GM19351 (cell line): ENCODE data around the gene SF3B3.

Experiments used
- ATAC-seq: cut with Tn5 transposase; IDR thresholded peaks from one replicate; pipeline ENCODE4 v1.9.1; 2021; ENCODE audit warnings: mild to moderate bottlenecking, moderate library complexity; ENCODE audit not compliant: unreplicated experiment

SF3B3 gene

GRCh38 chr16:70561623-70562022, 38.0 kb downstream of the SF3B3 start:
- ATAC-seq, result no peak

GRCh38 chr16:70563636-70564035, 40.0 kb downstream of the SF3B3 start:
- no peak for ATAC-seq

DNA sequence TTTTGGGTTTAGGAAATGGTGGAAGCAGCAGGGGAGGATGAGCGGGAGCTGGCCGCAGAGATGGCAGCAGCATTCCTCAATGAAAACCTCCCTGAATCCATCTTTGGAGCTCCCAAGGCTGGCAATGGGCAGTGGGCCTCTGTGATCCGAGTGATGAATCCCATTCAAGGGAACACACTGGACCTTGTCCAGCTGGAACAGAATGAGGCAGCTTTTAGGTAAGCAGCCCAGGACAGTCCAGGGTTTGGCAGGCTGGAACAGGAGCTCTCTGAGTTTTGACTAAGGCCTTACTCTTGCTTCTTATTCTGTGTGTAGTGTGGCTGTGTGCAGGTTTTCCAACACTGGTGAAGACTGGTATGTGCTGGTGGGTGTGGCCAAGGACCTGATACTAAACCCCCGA, 41.4 kb downstream of the SF3B3 start:
- ATAC-seq, result no peak

GRCh38 chr16:70568601-70569237, 45.1 kb downstream of the SF3B3 start:
- no peak for ATAC-seq

- ATAC-seq, result no peak
These were observed 46.1 kb downstream of the SF3B3 start for GRCh38 chr16:70569752-70570151.

DNA sequence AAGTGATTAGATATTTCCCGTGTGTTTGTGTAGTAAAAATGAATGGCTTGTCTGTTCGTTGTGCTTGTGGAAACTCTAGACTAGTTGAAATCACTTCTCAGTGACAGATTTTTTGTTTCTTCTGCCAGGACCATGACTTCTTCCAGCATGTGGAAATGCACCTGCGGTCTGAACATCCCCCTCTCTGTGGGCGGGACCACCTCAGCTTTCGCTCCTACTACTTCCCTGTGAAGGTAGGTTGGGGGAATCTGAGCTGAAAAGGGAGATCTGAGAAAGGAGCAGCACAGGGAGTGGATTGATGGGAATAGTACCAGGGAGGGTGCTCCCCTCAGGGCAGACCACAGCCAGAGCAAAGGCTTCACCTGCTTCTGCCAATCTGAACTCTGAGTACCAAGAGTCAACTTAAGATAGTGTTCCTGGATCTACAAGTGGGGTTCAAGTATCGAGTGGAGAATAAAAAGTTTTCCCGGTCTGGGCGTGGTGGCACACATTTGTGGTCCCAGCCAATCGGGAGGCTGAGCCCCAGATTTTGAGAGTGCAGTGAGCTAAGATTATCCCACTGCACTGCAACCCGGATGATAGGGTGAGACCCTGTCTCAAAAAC, 47.5 kb downstream of the SF3B3 start:
- no peak for ATAC-seq

DNA sequence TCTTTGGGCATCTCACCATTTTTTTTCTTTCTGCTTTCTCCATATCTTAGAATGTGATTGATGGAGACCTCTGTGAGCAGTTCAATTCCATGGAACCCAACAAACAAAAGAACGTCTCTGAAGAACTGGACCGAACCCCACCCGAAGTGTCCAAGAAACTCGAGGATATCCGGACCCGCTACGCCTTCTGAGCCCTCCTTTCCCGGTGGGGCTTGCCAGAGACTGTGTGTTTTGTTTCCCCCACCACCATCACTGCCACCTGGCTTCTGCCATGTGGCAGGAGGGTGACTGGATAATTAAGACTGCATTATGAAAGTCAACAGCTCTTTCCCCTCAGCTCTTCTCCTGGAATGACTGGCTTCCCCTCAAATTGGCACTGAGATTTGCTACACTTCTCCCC, 48.0 kb downstream of the SF3B3 start:
- no peak for ATAC-seq

DNA sequence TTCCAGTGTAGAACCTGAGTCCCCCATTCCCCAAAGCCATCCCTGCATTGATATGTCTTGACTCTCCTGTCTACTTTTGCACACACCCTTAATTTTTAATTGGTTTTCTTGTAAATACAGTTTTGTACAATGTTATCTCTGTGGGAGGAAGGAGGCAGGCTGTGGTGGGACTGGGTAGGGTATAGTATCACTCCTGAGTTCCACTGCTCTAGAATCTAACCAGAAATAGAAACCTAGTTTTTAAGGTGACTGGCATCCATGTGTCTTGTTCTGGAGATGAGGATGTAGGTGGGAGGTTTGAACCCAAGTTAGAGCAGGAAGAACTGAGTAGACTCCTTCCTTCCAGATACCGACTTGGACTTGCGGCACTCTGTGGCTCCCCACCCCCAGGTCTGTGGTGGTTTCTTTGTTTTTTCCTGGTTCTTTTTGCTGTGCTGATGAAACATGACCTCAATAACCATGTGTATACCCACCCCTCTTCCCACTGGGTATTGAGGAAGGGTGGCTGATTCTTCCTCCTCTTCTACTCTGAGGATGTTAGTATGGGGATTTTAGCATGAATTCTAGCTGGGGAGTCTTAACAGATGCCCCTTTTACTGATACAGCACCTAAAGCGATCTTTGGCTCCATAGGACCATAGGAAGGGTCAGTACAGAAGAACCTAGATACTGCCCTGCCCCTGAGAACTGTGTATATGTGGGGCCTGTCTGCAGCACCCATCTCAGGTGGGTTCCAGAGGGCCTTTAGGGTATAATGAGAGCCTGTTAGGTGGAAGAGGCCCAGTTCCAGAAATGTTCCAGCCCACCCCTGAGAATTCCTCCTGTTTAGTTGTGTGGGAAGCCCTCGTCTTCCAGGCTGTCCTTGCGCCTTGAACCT, 48.7 kb downstream of the SF3B3 start:
- ATAC-seq, result no peak

DNA sequence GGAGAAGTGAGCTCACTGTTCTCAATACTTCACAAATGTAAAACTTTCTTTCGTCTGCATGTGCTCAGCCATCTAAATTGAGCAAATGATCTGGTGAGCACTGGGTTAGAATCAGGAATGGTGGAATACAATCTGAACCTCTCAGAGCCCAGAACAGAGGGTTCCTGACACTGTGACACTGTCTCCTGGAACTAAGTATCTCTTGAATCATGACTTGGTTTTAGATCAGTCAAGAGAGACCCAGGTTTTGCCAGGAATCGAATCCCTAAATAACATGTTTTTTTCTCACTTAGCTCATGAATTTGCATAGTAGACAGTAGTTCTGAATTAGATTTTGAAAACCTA, 49.3 kb downstream of the SF3B3 start:
- no peak for ATAC-seq

GRCh38 chr16:70573451-70574121, 50.0 kb downstream of the SF3B3 start:
- no peak for ATAC-seq

- no peak for ATAC-seq
These were observed 51.1 kb downstream of the SF3B3 start for GRCh38 chr16:70574595-70575271.

DNA sequence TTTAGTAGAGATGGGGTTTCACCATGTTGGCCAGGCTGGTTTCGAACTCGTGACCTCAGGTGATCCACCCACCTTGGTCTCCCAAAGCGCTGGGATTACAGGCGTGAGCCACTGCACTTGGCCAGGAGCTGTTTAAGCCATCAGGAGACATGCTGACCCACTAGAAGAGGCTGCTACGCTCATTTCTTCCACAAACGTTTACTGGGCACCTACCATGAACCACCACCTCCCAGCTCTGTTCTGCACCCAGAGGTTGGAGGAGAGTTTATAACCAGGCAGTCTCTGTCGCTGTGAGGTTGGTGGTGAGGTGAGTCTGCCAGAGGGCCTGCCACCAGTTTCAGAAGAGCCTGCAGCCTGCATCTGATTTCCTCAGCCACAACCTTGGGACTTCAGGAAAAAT, 51.8 kb downstream of the SF3B3 start:
- ATAC-seq, result no peak

DNA sequence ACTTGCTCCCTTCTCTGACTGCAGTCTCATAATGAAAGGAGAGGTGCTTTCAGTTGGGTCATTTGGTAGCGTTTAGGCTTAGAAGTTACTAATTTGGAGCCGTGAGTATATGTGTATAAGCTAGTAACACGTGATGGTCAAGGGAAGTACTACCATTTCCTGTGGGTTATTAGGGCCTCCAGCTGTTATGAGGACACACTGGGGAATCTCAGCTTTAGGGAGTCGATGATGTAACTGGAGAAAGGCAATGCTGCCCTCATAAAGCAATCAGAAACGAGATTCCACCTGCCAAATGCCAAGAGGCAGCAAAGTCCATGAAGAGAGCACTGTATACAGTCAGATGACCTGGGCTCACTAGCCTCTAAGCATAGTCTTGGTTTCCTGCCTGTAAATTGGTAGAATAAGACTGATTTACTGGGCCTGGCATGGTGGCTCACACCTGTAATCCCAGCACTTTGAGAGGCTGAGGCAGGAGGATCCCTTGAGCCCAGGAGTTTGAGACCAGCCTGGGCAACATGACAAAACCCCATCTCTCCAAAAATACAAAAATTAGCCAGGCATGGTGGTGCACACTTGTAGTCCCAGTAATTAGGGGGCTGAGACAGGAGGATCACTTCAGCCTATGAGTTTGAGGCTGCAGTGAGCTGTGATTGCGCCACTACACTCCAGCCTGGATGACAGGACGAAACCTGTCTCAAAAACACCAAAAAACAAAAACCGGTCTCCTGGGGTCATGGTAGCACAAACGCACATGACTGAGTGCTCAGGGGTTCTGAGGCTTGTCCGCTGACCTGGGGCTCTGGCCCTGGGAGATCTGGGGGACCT, 53.0 kb downstream of the SF3B3 start:
- ATAC-seq, result peak; percentile 88

- no peak for ATAC-seq
These were observed 53.7 kb downstream of the SF3B3 start for GRCh38 chr16:70577256-70577698.

GRCh38 chr16:70578035-70578434, 54.4 kb downstream of the SF3B3 start:
- ATAC-seq, result no peak

DNA sequence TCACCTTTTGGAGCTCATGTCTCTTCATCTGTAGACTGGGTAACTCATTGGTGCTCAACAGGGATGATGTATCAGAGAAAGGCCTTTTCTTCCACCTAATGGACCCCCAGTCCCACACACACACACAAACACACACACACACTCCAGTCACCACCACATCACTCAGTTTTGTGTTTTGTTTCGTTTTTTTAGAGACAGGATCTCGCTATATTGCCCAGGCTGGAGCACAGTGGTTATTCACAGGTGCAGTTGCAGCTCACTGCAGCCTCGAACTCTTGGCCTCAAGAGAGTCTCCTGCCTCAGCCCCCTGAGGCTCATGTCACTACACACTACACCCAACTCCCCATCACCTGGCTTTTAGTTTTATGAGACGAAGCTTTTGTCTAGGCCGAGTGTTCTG, 55.6 kb downstream of the SF3B3 start:
- no peak for ATAC-seq

DNA sequence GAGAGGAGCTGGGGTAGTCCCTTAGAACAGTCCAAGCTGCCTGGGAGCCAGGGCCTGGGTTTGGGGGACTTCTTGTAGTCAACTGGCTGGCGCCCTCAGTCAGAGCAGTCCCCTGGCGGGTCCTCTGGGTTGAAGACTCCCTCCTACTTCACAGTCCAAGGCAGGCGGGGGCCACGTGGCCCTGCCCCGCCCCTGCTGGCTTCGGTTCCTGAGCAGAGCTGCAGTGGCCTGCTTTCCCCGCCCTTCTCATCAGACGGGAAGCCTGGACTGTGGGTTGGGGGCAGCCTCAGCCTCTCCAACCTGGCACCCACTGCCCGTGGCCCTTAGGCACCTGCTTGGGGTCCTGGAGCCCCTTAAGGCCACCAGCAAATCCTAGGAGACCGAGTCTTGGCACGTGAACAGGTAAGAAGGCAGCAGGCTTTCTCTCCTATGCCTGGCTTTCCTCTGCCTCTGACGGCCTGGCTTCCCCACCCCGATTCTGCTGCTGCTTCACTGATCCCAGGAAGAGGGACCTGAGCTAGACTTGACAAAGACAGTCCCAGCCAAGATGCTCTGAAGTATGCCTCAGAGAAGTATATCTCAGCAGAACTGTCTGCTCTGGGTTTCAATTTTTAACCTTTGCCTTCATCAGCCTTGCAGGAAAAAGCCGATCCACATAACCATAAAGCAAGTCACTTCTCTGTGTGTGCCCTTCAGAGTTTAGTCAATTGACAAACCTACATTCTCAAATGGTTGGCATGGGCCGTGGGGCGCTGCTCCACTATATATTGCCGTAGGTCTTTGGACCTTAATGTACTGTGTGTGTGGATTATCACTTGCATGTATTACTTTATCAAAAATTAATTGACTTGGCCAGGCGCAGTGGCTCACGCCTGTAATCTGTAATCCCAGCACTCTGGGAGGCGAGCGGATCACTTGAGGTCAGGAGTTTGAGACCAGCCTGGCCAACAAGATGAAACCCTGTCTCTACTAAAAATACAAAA, 56.3 kb downstream of the SF3B3 start:
- ATAC-seq, result no peak

GRCh38 chr16:70582280-70582978, 58.8 kb downstream of the SF3B3 start:
- no peak for ATAC-seq
